Hepatic stellate cell (primary cell): ENCODE data around the gene MIPEP.
"Not testable (repeated sequence)": the region's sequence is repeated elsewhere in the genome, so short reads cannot be mapped to it uniquely, and the experiment has no call there.

Source experiments
- DNase-seq: peaks from one replicate; pipeline ENCODE4 v3.0.0; 2011; ENCODE audit warnings: low spot score

MIPEP gene

GRCh38 chr13:23889615-23890607, 711 bp upstream of the MIPEP start:
- peak; percentile 29 for DNase-seq

GRCh38 chr13:23884361-23884760, 4.8 kb downstream of the MIPEP start:
- DNase-seq = not testable (repeated sequence)

DNA sequence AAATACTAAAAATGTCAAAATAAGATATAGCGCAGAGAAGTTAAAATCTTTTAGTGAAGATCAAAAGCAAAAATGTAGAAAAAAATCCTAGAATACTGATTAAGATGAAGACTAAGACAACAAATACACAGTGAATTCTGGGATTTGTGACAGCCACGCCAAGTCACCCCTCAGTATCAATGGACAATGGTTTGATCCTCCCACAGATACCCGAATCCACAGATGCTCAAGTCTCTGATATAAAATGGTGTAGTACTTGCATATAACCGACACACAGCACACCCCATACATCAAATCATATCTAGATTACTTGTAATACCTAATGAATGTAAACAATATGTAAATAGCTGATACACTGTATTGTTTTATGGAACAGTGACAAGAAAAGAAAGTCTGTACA, 5.9 kb downstream of the MIPEP start:
- no peak for DNase-seq

GRCh38 chr13:23881402-23881800, 7.8 kb downstream of the MIPEP start:
- not testable (repeated sequence) for DNase-seq

DNA sequence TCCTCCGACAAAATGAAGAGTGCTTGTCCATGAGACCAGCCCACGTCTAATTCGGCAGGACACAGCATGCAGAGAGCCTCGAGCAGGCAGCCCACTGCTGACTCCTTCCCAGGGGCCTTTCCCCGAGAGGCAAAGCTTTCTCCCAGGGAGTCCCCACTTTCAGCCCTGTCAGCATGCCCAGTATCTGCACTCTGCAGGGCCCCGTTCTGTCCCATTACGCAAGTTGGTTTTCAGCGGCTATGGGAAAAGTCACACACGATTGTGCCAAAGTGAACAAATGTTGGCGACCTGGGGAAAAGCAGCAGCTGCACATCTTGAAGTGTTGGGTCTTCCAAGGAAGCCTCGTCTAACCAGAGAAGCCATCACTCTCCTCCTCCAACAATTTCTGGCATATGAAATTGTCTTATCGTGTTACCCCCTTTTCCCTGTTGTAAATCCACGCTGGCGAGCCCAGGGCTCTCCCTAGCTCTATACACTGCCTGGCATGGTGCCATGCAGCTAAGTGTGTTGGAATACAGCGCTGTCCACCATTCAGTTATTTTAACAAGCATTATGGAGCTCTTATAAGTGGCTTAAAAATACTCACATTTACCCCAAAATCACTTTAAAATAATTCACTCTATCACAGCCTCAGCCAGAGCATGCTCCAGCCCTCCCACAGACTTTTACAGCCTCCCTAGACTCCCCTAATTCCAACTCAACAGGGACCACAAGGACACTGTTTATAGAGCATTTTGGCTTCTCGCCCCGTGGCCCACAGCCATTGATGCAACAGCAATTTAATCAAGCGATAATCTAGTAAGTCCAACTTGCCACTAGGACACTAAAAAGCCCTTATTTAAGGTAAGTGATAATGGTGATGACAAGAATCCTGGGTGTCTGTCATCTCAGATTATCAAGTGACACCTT, 8.5 kb downstream of the MIPEP start:
- DNase-seq = not testable (repeated sequence)

- DNase-seq = no peak
Measured at GRCh38 chr13:23877286-23877685, 11.9 kb downstream of the MIPEP start.

DNA sequence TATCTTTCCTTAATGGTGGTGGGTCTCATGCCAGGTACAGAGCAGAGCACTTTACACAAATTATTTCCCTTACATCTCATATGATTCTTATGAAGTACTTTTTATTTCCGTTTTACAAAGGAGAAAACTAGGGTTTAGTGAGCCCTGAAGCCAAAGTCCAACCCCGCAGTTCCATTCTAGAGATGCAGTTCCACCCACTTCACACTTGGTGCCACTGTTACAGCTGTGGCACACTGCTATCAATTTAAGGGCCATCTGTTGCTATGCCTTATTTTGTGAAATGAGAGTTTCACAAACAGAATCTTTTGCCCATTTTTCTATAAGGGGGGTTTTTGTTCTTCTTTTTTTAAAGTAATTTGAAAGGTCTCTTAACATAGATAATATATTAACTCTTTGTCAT, 12.9 kb downstream of the MIPEP start:
- peak; percentile 24 for DNase-seq

GRCh38 chr13:23871616-23872220, 17.5 kb downstream of the MIPEP start:
- DNase-seq = peak; percentile 37

DNA sequence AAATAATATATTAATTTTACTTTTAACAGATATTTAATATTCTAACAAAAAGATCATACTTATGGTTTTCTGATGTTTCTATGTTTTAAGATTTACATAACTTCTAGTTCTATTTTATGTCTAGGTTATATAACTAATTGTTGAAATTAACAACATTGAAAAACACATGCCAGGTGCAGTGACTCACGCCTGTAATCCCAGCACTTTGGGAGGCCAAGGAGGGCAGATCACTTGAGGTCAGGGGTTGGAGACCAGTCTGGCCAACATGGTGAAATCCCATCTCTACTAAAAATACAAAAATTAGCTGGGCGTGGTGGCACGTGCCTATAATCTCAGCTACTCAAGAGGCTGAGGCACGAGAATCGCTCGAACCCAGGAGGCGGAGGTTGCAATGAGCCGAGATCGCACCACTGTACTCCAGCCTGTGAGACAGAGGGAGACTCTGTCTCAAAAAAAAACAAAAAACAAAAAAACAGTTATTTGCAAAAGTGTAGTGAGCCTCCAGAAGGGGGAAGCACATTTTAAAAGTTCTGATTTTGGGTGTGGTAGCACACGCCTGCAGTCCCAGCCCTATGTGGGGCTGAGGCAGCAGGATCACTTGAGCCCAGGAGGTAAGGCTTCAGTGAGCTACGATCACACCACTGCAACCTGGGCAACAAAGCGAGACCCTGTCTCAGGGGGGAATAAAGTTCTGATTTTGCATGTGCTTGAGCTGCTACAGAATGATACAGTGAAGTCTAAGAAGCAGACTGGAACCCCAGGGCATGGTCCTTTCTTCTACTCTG, 18.7 kb downstream of the MIPEP start:
- DNase-seq = no peak

DNA sequence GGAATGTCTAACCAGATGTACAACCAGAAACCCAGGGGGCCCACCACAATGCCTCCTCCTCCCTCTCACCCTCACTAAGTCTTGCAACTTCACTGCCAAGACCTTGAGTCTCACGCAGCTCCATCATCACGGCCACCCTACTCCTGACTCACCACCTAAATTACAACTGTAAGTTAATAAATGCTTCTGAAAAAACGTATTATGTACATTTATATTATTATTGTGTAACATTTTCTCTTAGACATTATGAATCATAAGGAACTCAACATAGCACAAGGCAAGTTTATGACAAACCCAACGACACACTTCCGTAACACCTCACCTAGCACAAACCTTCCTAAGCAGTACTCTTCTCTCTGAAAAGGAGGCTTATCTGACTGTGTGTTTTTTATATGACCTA, 20.7 kb downstream of the MIPEP start:
- no peak for DNase-seq

- DNase-seq = peak; percentile 16
Measured at GRCh38 chr13:23867027-23867491, 22.1 kb downstream of the MIPEP start.

DNA sequence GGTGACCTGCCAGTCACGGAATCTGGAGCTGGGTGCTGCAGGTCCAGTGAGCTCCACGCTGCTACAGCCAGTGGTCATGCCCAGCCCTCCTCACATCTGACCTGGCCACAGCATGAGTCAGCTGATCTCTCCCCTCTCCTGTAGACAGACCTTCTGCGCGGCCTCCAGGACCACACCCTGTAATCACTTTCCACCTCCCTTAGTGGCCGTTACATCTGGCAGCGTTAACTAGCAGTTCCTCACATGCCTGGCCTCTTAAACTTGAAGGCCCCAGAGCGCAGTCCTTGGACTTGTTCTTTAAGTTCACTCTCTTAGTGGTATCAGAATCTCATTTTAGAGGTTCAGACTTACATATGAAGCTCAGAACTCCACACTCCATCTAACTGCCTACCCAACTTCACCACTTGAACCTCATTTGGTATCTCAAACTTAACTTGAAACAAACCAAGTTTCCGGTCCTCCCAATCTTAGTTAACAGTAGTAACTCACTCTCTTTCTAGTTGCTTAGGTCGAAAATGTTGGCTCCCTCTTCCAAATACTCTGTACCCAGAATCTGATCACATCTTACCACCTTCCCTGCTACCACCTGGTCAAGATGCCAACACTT, 22.7 kb downstream of the MIPEP start:
- DNase-seq = no peak

DNA sequence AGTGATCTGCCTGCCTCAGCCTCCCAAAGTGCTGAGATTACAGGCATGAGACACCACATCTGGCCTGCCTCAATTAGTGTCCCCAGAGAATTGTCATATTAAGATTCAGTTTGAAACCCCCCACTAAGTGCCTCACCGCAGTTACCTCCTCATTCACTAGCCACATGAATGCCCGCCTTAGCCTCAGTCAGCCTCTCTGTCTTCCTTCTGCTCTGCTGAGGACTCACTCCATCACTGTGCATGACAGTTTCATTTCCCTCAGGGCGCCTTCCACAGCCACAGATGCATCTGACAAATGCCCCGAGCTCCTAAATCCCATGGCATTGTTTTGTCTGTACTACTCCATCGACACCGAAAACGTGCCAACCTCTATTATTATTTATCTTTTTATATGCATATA, 23.3 kb downstream of the MIPEP start:
- DNase-seq = no peak

GRCh38 chr13:23865026-23865425, 24.2 kb downstream of the MIPEP start:
- DNase-seq = no peak

DNA sequence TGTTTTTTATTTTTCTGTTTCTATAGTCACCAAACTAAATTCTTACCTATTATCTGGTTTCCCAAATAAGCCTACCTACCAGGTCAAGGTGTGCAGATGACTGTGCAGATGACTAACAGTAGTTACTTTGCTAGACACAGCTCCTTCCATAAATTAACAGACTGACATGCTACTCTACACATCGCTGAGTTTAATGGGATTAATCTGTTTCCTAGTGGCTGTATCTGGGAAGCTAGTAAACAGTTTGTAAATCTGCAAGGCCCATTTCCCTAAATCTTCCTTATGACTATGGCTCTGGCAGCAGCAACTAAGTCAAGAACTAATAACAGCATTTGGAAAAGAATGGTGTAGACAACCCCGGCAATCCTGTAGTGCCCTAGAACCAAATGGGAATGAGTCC, 27.9 kb downstream of the MIPEP start:
- no peak for DNase-seq

- DNase-seq = no peak
Measured at GRCh38 chr13:23859904-23860303, 29.3 kb downstream of the MIPEP start.

GRCh38 chr13:23859455-23859854, 29.7 kb downstream of the MIPEP start:
- no peak for DNase-seq

DNA sequence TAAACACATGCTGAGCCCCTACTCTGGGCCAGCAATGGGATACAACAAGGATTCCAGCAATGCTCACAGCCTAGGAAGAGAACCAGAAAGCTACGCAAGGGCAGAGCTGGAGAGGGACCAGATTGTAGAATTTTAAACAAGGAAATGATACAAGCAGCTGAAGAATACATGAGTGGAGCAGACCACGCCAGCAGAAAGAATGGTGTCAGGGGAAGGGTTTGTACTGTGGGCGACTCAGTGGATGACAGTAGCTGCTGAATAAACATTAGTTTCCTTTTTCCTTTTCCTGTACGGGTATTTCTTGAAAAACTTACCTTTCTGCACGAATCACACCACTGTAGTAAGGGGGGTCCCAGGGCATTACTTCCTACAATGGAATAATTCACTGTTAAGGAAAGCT, 30.7 kb downstream of the MIPEP start:
- DNase-seq = no peak

DNA sequence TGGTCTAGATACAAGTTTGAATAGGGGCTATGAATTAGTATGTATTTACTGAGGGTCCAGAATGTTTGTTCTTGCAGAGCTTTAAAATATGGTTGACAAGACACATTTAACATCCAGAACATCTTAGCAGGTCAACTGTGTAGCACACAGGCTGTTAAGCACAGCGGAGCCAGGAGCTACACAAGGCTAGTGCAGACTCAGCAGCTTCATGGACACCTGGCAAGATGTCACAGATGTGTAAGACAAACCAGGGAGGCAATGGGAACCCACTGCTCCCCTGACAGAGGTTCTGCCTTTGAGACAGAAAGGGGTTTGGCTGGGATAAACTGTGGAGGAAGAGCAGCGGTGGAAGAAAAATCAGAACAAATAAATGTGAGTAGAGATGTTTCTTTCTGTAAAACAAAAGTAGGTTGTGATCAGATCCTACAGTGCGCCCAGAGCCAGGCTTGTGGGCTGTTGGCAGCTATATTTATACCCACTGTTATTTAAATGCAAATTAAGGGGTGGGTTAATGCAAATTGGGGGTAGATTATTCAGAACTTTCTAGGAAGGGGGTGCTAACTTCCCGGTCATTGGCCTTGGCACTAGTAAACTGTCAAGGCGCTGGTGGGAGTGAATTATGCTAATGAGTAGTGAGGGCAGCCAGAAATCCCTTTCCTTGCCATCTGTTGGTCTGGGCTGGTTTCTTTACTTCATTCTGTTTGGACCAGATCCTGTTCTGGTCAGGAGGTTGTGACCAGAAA, 33.0 kb downstream of the MIPEP start:
- DNase-seq = no peak

- DNase-seq = no peak
Measured at GRCh38 chr13:23855360-23855759, 33.8 kb downstream of the MIPEP start.
